Erythroblast (primary cell): ENCODE data around the gene SRD5A3.

Source experiments
- GATA1 ChIP-seq: IDR thresholded peaks from 2 replicates; pipeline ENCODE4 v1.6.1; 2011; ENCODE audit warnings: low read depth, mild to moderate bottlenecking, control low read depth, low read length, moderate library complexity
- POLR2A ChIP-seq: IDR thresholded peaks from 2 replicates; pipeline ENCODE4 v1.6.1; 2011; ENCODE audit warnings: mild to moderate bottlenecking, low read length

DNA sequence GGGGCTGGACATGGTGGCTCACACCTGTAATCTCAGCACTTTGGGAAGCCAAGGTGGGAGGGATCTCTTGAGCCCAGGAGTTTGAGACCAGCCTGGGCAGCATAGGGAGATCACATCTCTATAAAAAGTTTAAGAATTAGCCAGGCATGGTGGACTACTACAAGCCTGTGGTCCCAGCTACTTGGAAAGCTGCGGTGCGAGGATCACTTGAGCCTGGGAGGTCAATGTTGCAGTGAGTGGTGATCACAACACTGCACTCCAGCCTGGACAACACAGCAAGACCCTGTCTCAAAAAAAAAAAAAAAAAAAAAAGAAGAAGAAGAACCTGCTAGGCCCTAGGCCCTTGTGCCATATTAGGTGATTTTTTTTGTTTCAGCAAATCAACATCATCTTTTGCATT lies 12.2 kb downstream of the SRD5A3 start:
- TF ChIP-seq POLR2A: no peak
- no peak for TF ChIP-seq GATA1
